Measurements from ENCODE around the gene CDKN1A.

The CDKN1A gene

DNA sequence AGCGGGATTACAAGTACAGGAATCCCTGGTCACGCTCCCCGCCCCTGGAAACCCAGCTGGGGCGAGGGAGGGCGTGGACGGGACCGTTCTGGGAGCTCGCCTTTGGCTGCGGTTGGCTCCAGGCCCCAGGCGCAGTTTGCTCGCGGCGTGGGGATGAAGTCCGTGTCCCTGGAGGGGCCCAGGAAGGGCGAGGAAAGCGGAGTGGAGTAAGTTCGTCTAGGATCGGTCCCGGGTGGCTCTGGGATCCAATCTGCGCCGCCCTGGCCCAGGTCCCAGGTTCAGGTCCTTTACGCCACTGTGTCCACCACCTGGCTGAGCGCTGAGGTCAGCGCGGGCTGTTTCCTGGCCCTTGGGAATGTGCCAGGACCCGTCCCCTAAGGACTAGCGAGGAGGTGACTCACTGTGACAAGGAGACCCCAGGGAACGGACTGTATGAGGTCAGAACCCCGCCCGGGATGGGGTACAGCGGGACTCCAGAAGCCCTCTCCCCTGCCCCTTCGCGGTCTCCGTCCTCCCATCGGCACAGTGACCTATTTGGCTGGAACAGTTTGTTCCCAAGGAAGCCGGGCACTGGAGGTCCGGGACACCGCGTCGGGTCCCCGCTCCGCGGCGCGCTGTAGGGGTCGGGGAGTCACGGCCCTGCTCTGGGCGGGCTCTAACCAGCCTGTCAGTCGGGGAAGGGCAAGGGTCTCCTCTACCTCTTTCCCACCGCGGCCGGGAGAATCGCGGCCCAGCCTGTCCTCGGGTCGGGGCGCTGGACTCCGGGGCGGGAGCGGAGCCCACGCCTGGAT is 724 bp downstream of the CDKN1A start:
- no peak for DNase-seq

DNA sequence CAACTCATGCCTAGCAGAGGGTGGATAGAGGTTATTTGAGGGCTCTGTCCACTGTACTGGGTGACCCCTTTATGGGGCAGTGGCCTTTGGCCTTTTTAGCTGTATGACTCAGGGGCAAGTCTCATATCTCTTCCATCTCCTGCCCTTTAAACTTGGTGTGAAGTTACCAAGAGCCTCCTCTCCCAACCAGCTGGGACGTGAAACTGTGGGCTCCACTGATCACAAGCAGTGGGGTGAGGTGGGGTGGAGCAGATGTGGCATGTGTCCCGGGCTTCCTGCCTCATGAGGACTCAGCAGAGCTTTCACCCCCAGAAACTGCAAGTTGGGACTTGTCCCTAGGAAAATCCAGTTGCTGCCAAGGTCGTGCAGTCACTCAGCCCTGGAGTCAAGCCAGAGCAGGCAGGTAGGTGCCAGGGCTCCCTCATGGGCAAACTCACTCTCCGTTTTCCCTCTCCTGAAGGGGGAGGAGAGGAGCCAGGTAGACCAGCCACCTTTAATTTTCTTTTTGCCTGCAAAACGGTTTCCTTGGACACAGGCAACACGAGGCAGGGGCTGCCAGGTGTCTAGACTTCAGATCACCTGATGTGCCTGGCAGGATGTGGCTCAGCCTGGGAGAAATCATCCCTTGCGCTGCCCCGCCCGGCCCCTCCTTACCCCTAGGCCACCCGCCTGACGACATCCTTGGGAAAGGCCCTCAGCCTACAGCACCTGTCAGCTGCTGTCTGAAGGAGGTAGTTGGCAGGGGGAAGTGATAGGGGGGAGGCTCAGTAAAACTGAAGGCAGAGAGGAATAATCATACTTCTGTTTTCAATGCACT is 4.0 kb downstream of the CDKN1A start:
- DNase-seq = no peak

- no peak for DNase-seq
Observed at GRCh38 chr6:36683145-36683655, 4.7 kb downstream of the CDKN1A start.

- no peak for DNase-seq
Observed at GRCh38 chr6:36683656-36684446, 5.3 kb downstream of the CDKN1A start.

- no peak for DNase-seq
Observed at GRCh38 chr6:36684447-36684812, 5.9 kb downstream of the CDKN1A start.

GRCh38 chr6:36685166-36685924 is 6.8 kb downstream of the CDKN1A start:
- no peak for DNase-seq

- no peak for DNase-seq
Observed at GRCh38 chr6:36685926-36686667, 7.6 kb downstream of the CDKN1A start.

- no peak for DNase-seq
Observed at GRCh38 chr6:36686668-36687513, 8.4 kb downstream of the CDKN1A start.

DNA sequence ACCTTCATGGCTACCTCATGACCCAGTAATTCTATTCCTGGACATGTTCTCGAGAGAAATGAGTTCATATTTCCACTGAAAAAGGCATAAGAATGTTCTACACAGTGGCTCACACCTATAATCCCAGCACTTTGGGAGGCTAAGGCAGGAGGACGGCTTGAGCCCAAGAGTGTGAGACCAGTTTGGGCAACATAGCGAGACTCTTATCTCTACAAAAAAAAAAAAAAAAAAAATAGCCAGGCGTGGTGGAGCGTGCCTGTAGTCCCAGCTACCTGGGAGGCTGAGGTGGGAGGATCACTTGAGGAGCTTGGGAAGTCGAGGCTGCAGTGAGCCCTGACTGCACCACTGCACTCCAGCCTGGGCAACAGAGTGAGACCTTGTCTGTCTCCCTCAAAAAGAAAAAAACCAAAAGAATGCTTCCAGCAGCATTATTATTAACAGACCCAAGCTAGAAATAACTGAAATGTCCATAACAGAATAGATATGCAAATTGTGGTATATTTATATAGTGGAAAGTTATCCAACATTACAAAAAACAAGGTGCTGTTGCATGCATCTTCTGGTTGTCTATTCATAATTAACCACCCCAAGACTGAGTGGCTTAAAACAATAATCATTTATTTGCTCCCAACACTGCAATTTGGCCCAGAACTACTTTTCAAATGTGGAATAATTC is 9.7 kb downstream of the CDKN1A start:
- DNase-seq = no peak

DNA sequence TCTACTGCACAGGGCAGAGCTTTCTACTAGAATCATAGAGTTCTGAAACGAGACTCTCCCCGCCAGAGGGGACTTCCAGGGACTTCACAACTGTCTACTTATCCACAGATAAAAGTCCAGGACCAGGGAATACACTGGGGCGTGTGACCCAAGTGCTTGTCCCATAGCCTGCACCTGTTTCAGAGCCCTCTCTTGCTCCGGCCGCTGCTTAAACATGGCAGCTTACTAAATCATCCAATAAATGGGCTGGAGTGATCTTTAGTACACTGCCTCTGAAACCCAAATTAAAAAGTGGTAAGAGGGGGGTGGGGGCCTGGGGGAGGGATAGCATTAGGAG is 10.2 kb downstream of the CDKN1A start:
- DNase-seq = no peak

DNA sequence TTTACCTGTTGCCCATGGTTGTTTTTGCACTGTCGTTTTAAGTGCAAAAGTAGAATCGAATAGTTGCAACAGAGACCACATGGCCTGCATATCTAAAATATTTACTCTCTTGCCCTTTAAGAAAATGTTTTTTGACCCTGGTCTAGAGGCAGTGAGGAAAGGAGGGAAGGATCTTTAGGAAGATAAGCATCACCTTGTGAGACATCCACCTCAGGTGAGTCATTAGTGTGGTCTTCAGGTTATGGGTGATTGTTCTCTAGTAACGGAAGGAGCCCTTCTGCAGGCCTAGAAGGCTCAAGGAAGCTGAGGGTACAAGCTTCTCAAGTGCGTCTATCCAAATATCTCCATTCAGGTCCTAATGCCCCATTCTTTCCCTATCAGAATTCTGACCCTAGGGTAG is 12.5 kb downstream of the CDKN1A start:
- DNase-seq = no peak

DNA sequence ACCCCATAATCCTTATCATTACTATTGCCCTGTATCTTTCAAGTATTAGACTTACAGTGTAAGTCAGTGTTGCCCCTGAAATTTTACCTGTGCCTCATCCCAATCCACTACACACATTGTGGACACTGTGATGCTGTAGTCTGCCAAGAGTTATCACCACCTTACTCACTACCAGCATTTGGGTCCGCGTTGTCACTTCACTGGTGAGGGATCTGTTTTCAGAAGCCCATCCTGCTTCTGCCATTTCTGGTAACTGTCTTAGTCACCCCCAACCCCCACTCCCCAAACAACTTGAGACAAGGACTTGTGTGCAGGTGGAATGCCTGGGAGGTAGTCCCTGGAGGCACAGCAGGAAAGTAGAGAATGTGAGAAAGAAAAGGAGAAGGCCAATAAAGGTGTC is 13.1 kb downstream of the CDKN1A start:
- no peak for DNase-seq

- DNase-seq = no peak
Observed at GRCh38 chr6:36692220-36692619, 13.7 kb downstream of the CDKN1A start.

- no peak for DNase-seq
Observed at GRCh38 chr6:36692861-36693702, 14.6 kb downstream of the CDKN1A start.

GRCh38 chr6:36694616-36695015 is 16.1 kb downstream of the CDKN1A start:
- DNase-seq = no peak

GRCh38 chr6:36695414-36695813 is 16.9 kb downstream of the CDKN1A start:
- no peak for DNase-seq

DNA sequence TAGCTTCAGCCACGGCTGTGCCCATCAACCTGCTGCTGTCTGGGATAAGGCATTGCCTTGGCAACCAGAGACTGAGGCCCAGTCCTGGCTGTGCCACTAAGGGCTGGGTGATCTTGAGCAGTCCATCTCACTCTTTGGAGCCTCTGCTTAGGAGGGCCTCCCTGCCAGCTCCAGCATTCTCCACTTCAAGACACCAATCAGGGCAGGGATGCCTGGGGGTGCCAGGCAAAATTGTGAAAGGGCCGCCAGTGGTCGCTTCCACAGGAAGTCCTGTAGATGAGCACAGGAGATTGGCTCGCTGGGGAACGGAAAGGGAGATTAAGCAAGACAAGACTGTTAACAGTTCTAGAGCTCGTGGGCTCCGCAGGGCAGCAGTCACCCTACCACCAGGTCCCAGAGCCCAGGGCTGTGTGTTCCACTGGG is 19.0 kb downstream of the CDKN1A start, which contains the start of gene RAB44:
Gene RAB44 (plus strand): TSS at position 346 of the 423 bp plus-strand sequence. CDS start 6,410 bp downstream, outside the sequence.
- DNase-seq = no peak

DNA sequence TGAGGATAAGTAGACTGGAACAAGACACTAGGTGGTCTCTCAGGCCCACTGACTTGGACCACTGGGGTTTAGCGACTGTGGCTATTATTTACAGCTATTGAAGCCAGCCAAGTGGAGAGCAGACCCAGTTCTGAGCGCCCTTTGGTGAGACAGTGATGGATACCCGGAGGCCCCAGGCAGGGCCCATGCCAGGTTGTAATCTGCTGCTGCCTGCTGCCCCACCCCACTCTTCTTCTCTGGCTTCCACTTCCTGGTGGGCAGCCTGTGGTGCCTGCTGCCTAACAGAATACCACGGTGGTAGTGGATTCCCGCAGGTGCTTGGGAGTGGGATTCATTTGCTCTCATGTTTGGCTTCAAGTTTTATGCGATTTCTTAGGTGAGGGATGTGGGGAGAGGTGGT is 19.7 kb downstream of the CDKN1A start:
- no peak for DNase-seq

DNA sequence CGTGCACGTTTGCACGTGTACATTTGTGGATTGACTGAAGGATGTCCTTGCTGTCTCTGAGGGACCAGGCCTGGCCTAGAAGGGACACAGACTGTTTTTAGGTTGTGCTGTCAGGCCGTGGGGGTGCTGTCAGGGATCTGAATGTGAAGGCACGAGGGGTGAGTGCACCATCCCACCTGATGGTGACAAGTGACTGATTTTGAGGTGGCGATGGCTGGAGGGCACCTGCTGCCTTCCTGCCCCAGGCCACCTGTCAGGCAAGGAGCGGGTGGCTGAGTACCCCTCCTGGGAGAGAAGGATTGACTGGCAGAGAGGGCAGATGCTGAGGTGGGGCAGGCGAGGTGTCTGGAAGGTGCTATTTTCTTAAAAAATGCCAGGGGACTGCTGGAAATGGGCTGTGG is 20.4 kb downstream of the CDKN1A start:
- no peak for DNase-seq

All from activated naive CD4-positive, alpha-beta T cell (primary cell).